Esophagus squamous epithelium (tissue), 5 donors: ENCODE data around the gene SVIL. TPM values are rescaled to one million over a fixed set of nuclear protein-coding genes. Genes with fewer than 3 reads are reported as not detected.

Experiments
- DNase-seq: peaks from one replicate; lab custom pipeline; 2025; lab: John Stamatoyannopoulos, UW
- H3K27ac ChIP-seq, 4 donors: fragments of 200-600 bp; sonication (generic); one replicate each; pipeline ENCODE4 v1.5.1; 2016 to 2019; ENCODE audit warnings: mild to moderate bottlenecking in 1 of 4
- H3K27me3 ChIP-seq, 4 donors: fragments of 200-600 bp; sonication (generic); 1 replicate in 3 of 4; 2 replicates in 1 of 4; pipeline versions ENCODE4 v1.5.1 to v1.6.0; 2017 to 2021; ENCODE audit warnings: antibody characterized with exemption in 1 of 4
- H3K36me3 ChIP-seq, 3 donors: fragments of 200-600 bp; sonication (generic); one replicate each; pipeline ENCODE4 v1.5.1; 2016 to 2019
- H3K4me1 ChIP-seq, 3 donors: fragments of 200-600 bp; sonication (generic); one replicate each; pipeline ENCODE4 v1.5.1; 2017 to 2019
- H3K4me3 ChIP-seq, 4 donors: fragments of 200-600 bp; sonication (generic); 1 replicate in 3 of 4; 2 replicates in 1 of 4; pipeline ENCODE4 v1.5.1; 2016 to 2019; ENCODE audit warnings: mild to moderate bottlenecking in 2 of 4, moderate library complexity in 1 of 4
- H3K9me3 ChIP-seq, 3 donors: fragments of 200-600 bp; sonication (generic); one replicate each; pipeline ENCODE4 v1.5.1; 2016 to 2019
- POLR2A ChIP-seq, 4 donors: fragments of 450-650 bp; IDR thresholded peaks; one replicate each; pipeline ENCODE4 v1.6.1; 2017; ENCODE audit warnings: antibody characterized with exemption in 4 of 4, mild to moderate bottlenecking in 4 of 4, moderate library complexity in 3 of 4
- WGBS, 2 donors: methylation state at CpG; one replicate each; pipeline ENCODE4 v1.1.5; 2018; 5-methylcytosine and 5-hydroxymethylcytosine counted together
- intact Hi-C: fragments of 100-400 bp; cut with DNase I; formaldehyde crosslinking; loops from one replicate; pipeline ENCODE4 v1.15.0; 2022
- total RNA-seq, 4 donors: library from RNA; depleted of rRNA; stranded (reverse); fragments of >200 nt; gene quantifications; one replicate each; pipeline ENCODE4 v1.1.0, GENCODE V29; 2016
- TF ChIP-seq, protein P1 (sequence below), 6 experiments: fragments of 450-650 bp in 4 of 6; fragments of 200-600 bp in 2 of 6; sonication (generic) in 2 of 6; IDR thresholded peaks; one replicate each; pipeline ENCODE4 v1.5.1; 2016 to 2019; ENCODE audit warnings: antibody characterized with exemption in 6 of 6, mild to moderate bottlenecking in 4 of 6, moderate library complexity in 4 of 6
- donor health status: DM: yes; HTN: yes; CAD: no.

SVIL gene
- total RNA-seq, 4 donors from 2014 or later = 71.1 to 227 (median 147) TPM

DNA sequence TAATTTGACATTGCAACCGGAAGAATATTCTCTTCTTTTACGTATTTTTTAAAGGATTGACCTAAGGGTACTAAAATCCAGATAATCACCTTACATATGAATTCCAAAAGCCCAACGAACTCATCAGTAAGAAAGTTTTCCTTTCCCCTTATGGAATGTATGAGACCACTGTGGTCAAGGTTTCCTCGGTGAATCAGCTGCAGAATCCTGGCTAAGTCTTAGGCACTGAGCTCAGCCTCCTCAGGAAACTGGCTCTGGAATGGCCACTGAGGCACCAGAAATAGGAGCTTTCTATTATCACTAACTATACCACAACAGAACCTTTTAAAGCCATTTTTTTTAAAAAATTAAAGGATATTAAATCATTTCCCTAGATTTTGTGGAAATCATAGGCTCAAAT, 21.0 kb downstream of the SVIL start:
- no peak for DNase-seq
- Histone ChIP-seq H3K4me1 (peaks cover 0 to 59% (median 21%) of the 10 kb centered on the region in 3 donors), H3K4me3 (no peak overlapping the region), H3K27ac (no peak overlapping the region), H3K27me3 (no peaks in the 10 kb centered on the region), H3K36me3 (peaks cover 0 to 30% (median 0%) of the 10 kb centered on the region in 3 donors), H3K9me3 (no peaks in the 10 kb centered on the region)
- intact Hi-C loops = loop anchor here (10.0 kb wide), 1 partner anchor 121 kb away; no protein-coding TSS in a partner anchor
- WGBS, 2 donors = 89 to 91% methylated on average over 4 of the region's 4 CpGs
- no peak for TF ChIP-seq POLR2A (IDR thresholded peaks at IDR 0.05)
- TF ChIP-seq, protein P1, sequence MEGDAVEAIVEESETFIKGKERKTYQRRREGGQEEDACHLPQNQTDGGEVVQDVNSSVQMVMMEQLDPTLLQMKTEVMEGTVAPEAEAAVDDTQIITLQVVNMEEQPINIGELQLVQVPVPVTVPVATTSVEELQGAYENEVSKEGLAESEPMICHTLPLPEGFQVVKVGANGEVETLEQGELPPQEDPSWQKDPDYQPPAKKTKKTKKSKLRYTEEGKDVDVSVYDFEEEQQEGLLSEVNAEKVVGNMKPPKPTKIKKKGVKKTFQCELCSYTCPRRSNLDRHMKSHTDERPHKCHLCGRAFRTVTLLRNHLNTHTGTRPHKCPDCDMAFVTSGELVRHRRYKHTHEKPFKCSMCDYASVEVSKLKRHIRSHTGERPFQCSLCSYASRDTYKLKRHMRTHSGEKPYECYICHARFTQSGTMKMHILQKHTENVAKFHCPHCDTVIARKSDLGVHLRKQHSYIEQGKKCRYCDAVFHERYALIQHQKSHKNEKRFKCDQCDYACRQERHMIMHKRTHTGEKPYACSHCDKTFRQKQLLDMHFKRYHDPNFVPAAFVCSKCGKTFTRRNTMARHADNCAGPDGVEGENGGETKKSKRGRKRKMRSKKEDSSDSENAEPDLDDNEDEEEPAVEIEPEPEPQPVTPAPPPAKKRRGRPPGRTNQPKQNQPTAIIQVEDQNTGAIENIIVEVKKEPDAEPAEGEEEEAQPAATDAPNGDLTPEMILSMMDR (IDR thresholded peaks at IDR 0.05) = no peak

DNA sequence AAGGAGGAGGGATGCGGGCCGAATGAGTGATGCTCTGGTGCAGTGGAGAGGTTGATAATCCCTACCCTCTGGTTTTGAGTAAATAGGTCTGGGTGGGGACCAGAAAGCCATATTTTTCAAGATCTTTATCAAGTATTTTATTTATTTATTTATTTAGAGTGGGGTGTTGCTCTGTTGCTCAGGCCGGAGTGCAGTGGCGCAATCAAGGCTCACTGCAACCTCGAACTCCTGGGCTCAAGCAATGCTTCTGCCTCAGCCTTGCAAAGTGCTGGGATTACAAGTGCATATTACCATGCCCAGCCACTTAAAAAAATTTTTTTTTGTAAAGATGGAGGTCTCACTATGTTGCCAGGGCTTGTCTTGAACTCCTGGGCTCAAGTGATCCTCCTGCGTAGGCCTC, 21.6 kb downstream of the SVIL start:
- intact Hi-C loops = loop anchor here (10.0 kb wide), 1 partner anchor 122 kb away; no protein-coding TSS in a partner anchor
- Histone ChIP-seq H3K4me1 (peaks cover 0 to 59% (median 21%) of the 10 kb centered on the region in 3 donors), H3K27ac (no peak overlapping the region), H3K9me3 (no peaks in the 10 kb centered on the region), H3K36me3 (peaks cover 0 to 33% (median 0%) of the 10 kb centered on the region in 3 donors), H3K4me3 (no peak overlapping the region), H3K27me3 (no peaks in the 10 kb centered on the region)
- WGBS, 2 donors = 87 to 90% methylated on average over 6 of the region's 6 CpGs
- TF ChIP-seq, protein P1 (IDR thresholded peaks at IDR 0.05) = no peak
- no peak for TF ChIP-seq POLR2A (IDR thresholded peaks at IDR 0.05)
- DNase-seq = no peak

DNA sequence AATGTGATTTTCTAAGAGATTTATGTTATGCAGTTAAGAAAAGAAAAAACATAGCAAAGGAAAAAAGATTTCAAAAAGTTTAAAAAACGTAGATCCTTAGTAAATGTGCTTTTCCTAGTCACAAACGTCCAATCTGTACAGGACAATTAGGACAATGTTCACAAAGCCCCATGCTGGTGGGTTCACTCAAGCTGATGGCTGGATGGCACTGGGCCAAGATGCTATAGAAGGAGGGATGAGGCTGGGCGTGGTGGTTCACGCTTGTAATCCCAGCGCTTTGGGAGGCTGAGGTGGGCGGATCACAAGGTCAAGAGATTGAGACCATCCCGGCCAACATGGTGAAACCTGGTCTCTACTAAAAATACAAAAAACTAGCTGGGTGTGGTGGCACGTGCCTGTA, 22.1 kb downstream of the SVIL start:
- H3K36me3 ChIP-seq = peaks cover 0 to 38% (median 0%) of the 10 kb centered on the region in 3 donors
- intact Hi-C loops = loop anchor here (10.0 kb wide), 1 partner anchor 122 kb away; no protein-coding TSS in a partner anchor
- 65 to 80% methylated on average over 8 of the region's 8 CpGs for WGBS, 2 donors
- no peaks in the 10 kb centered on the region for H3K9me3 ChIP-seq
- H3K27me3 ChIP-seq = no peaks in the 10 kb centered on the region
- TF ChIP-seq POLR2A (IDR thresholded peaks at IDR 0.05) = no peak
- TF ChIP-seq, protein P1 (IDR thresholded peaks at IDR 0.05) = no peak
- no peak overlapping the region for H3K4me3 ChIP-seq
- no peak for DNase-seq
- H3K4me1 ChIP-seq = peaks cover 0 to 59% (median 26%) of the 10 kb centered on the region in 3 donors
- peak overlapping the region in 1 of 4 donors; percentile 22 for H3K27ac ChIP-seq

DNA sequence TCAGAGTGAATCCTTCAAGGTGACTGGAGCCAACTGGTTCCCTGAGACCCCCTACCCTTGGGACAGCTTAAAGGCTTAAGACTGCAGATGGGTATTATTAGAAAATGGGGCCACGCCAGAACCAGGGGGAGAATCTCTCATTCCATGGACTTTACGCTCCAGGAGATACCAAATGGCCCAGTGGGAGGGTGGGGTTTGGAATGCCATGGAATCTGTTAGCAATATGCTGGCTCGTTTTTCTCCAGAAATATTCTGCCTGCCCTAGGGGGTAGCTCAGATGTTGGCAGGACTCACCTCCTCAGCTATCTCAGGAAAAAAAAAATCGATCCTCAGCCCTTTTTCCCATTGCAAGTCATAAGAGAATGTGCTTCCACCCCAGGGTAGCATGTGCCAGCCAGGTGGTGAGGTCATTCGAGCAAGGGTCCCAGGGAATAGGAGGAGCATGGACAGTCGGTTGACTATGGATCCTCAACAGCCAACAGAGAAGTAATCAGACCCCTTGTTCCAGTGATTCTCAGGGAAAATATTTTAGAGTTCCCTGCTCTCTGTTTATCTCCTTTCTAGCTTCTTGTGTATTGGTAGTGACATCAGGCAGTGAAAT, 22.9 kb downstream of the SVIL start:
- peak overlapping the region in 2 of 4 donors; percentile 22 to 26 for H3K27ac ChIP-seq
- H3K4me3 ChIP-seq = no peak overlapping the region
- no peak for DNase-seq
- no peaks in the 10 kb centered on the region for H3K9me3 ChIP-seq
- peaks cover 0 to 65% (median 34%) of the 10 kb centered on the region in 3 donors for H3K4me1 ChIP-seq
- TF ChIP-seq POLR2A (IDR thresholded peaks at IDR 0.05) = no peak
- TF ChIP-seq, protein P1 (IDR thresholded peaks at IDR 0.05) = no peak
- no peaks in the 10 kb centered on the region for H3K27me3 ChIP-seq
- WGBS, 2 donors = 38 to 57% methylated on average over 6 of the region's 6 CpGs
- intact Hi-C loops = loop anchor here (10.0 kb wide), 1 partner anchor 123 kb away; no protein-coding TSS in a partner anchor
- peaks cover 0 to 38% (median 0%) of the 10 kb centered on the region in 3 donors for H3K36me3 ChIP-seq
